GM20000 (cell line): ENCODE data around the gene ZFTA.
"Not testable (repeated sequence)": the region's sequence is repeated elsewhere in the genome, so short reads cannot be mapped to it uniquely, and the experiment has no call there.

Source experiments
- DNase-seq: peaks from one replicate; pipeline ENCODE4 v3.0.0; 2012; ENCODE audit warnings: low spot score
- TF ChIP-seq, protein P1 (sequence below): IDR thresholded peaks from 2 replicates; pipeline ENCODE4 v1.5.1; 2012; ENCODE audit warnings: mild to moderate bottlenecking, control low read depth; ENCODE audit errors: extremely low read depth, missing control alignments

The ZFTA gene

GRCh38 chr11:63811522-63811921 lies 42.9 kb upstream of the ZFTA start:
- DNase-seq = no peak

GRCh38 chr11:63810383-63810782 lies 41.8 kb upstream of the ZFTA start:
- DNase-seq = not testable (repeated sequence)

More at GRCh38 chr11:63811522-63811921, 42.9 kb upstream of the ZFTA start:
- TF ChIP-seq, protein P1, sequence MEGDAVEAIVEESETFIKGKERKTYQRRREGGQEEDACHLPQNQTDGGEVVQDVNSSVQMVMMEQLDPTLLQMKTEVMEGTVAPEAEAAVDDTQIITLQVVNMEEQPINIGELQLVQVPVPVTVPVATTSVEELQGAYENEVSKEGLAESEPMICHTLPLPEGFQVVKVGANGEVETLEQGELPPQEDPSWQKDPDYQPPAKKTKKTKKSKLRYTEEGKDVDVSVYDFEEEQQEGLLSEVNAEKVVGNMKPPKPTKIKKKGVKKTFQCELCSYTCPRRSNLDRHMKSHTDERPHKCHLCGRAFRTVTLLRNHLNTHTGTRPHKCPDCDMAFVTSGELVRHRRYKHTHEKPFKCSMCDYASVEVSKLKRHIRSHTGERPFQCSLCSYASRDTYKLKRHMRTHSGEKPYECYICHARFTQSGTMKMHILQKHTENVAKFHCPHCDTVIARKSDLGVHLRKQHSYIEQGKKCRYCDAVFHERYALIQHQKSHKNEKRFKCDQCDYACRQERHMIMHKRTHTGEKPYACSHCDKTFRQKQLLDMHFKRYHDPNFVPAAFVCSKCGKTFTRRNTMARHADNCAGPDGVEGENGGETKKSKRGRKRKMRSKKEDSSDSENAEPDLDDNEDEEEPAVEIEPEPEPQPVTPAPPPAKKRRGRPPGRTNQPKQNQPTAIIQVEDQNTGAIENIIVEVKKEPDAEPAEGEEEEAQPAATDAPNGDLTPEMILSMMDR = no peak

GRCh38 chr11:63805844-63806415 lies 37.4 kb upstream of the ZFTA start:
- DNase-seq = no peak
- TF ChIP-seq, protein P1 = no peak

DNA sequence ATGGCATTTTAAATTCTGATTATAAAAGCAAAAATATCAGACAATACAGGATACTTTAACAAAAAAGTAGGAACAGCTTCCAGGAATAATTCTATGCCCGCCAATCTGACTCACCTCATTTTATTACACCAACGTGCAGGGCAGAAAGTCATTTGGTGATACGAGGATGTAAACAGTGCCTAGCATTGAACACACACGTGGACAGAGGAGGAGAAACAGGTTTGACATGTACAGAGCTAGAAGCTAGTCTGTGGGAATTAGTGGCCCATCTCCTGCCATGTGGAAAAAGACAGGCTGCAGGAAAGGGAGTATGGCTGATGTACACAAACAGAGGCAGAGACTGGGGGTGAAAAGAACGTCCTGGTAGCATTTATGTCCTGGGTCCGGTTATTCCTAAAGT lies 35.7 kb upstream of the ZFTA start:
- TF ChIP-seq, protein P1 = no peak
- no peak for DNase-seq

DNA sequence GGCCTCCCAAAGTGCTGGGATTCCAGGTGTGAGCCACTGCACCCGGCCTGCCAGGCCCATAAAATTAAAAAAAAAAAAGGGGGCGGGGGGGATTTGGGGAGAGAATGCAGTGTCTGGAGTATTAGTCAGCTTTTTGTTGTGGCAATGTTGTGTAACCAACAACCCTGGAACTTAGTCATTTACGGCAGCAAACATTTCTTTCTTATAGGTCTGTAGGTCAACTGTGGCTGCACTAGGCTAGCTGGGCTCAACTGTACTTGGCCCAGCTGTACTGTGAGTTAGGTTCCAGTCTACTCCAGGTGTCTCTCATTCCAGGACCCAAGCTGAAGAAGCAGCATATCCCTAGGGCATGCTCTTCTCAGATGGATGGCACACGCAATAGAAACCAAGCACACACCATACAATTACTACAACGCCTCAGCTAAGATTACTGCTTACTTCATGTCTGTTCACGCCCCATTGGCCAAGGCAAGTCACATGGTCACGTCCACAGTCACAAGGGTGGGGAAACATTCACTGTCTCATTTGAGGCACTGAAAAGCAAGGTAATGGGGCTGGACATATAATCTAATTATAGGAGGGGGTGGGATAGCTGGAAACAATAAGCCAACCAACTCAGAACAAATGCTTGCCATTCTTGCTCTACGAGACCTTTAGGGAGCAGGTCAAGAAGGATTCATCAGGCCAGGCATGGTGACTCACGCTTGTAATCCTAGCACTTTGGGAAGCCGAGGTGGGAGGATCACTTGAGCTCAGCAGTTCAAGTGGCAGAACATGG lies 34.3 kb upstream of the ZFTA start:
- no peak for DNase-seq
- TF ChIP-seq, protein P1 = no peak

GRCh38 chr11:63800921-63801320 lies 32.3 kb upstream of the ZFTA start:
- TF ChIP-seq, protein P1 = no peak
- no peak for DNase-seq

GRCh38 chr11:63795066-63795465 lies 26.5 kb upstream of the ZFTA start:
- TF ChIP-seq, protein P1 = no peak
- no peak for DNase-seq

- DNase-seq = no peak
- TF ChIP-seq, protein P1 = no peak
Observed at GRCh38 chr11:63793161-63793560, 24.6 kb upstream of the ZFTA start.
